B cell (primary cell): ENCODE results near the gene DCTN5. TPM values are rescaled to one million over a fixed set of nuclear protein-coding genes. Genes with fewer than 3 reads are reported as not detected.

Source experiments
- ATAC-seq: fragments of 200-7000 bp; cut with Tn5 transposase; one replicate; pipeline ENCODE4 v1.10.0; 2021; ENCODE audit warnings: low read depth, mild to moderate bottlenecking, moderate number of reproducible peaks, moderate library complexity
- CTCF ChIA-PET: fragments of 350-600 bp; sonication (Branson Sonifier 250); formaldehyde crosslinking; loops from one replicate; lab custom pipeline; 2021; ENCODE audit warnings: antibody characterized with exemption, inconsistent platforms; lab: Charles Lee
- POLR2A ChIA-PET: fragments of 350-600 bp; sonication (Branson Sonifier 250); formaldehyde crosslinking; loops from one replicate; lab custom pipeline; 2021; ENCODE audit warnings: antibody characterized with exemption; lab: Charles Lee
- DNase-seq: peaks from one replicate; pipeline ENCODE4 v3.0.0; 2013
- H2AFZ ChIP-seq: 2 replicates; pipeline ENCODE4 v1.6.1; 2012; ENCODE audit warnings: mild to moderate bottlenecking, low read depth, low read length; ENCODE audit not compliant: insufficient read depth, poor library complexity, severe bottlenecking
- H3K27ac ChIP-seq, 2 donors: 1 replicate in 1 of 2; 2 replicates in 1 of 2; pipeline ENCODE4 v1.5.1; 2012 to 2013; ENCODE audit warnings: low read length in 2 of 2, mild to moderate bottlenecking in 2 of 2, moderate library complexity in 1 of 2
- H3K27me3 ChIP-seq, 4 experiments: fragments of 200-600 bp in 1 of 4; sonication (generic) in 1 of 4; replicated peaks in 1 of 4; 1 replicate in 2 of 4; 2 replicates in 2 of 4; pipeline versions ENCODE4 v1.6.1 to v1.7.0; 2013 to 2016; ENCODE audit warnings: low read length in 3 of 4, mild to moderate bottlenecking in 2 of 4, mixed read lengths in 1 of 4, moderate library complexity in 1 of 4; ENCODE audit not compliant: insufficient read depth in 4 of 4, control insufficient read depth in 3 of 4; ENCODE audit errors: control extremely low read depth in 1 of 4
- H3K36me3 ChIP-seq, 2 experiments: replicated peaks in 1 of 2; 1 replicate in 1 of 2; 2 replicates in 1 of 2; pipeline versions ENCODE4 v1.6.1 to v1.7.1; 2013; ENCODE audit warnings: low read length in 1 of 2; ENCODE audit not compliant: insufficient read depth in 2 of 2, control insufficient read depth in 1 of 2; ENCODE audit errors: control extremely low read depth in 1 of 2, extremely low read depth in 1 of 2
- H3K4me1 ChIP-seq, 2 donors: fragments of 200-600 bp in 1 of 2; sonication (generic) in 1 of 2; 1 replicate in 1 of 2; 2 replicates in 1 of 2; pipeline versions ENCODE4 v1.5.1 to v1.6.1; 2013 to 2017; ENCODE audit warnings: low read length in 2 of 2; ENCODE audit not compliant: control insufficient read depth in 2 of 2, insufficient read depth in 2 of 2
- H3K4me2 ChIP-seq: replicated peaks from 2 replicates; pipeline ENCODE3; 2012; ENCODE audit warnings: mild to moderate bottlenecking, low read depth, low read length; ENCODE audit not compliant: poor library complexity, severe bottlenecking
- H3K4me3 ChIP-seq, 5 experiments: fragments of 200-600 bp in 1 of 5; sonication (generic) in 1 of 5; 1 replicate in 3 of 5; 2 replicates in 2 of 5; pipeline versions ENCODE4 v1.5.1 to v1.7.0; 2011 to 2016; ENCODE audit warnings: low read length in 4 of 5, mild to moderate bottlenecking in 4 of 5, low read depth in 2 of 5, control low read depth in 1 of 5, moderate library complexity in 1 of 5; ENCODE audit not compliant: insufficient read depth in 1 of 5; ENCODE audit errors: control extremely low read depth in 1 of 5, extremely low read depth in 1 of 5
- H3K79me2 ChIP-seq: fragments of 200-600 bp; sonication (generic); one replicate; pipeline ENCODE4 v1.6.0; 2016; ENCODE audit warnings: low read length; ENCODE audit not compliant: control insufficient read depth, insufficient read depth
- H3K9ac ChIP-seq: fragments of 200-600 bp; sonication (generic); 2 replicates; pipeline ENCODE4 v1.6.1; 2017; ENCODE audit warnings: mild to moderate bottlenecking, low read length, moderate library complexity
- H3K9me3 ChIP-seq, 3 donors: one replicate each; pipeline versions ENCODE4 v1.6.1 to v1.7.1; 2013; ENCODE audit warnings: low read length in 2 of 3; ENCODE audit not compliant: control insufficient read depth in 2 of 3, insufficient read depth in 1 of 3; ENCODE audit errors: control extremely low read depth in 1 of 3
- H4K20me1 ChIP-seq: 2 replicates; pipeline ENCODE4 v1.6.0; 2012; ENCODE audit warnings: mild to moderate bottlenecking, low read length; ENCODE audit not compliant: insufficient read depth, control insufficient read depth, poor library complexity, severe bottlenecking
- H3K27ac Mint-ChIP-seq: one replicate; pipeline ENCODE4 v1.8.0; 2021; ENCODE audit warnings: mixed read lengths
- H3K27me3 Mint-ChIP-seq: one replicate; pipeline ENCODE4 v1.8.0; 2021; ENCODE audit warnings: mixed read lengths
- H3K4me1 Mint-ChIP-seq: one replicate; pipeline ENCODE4 v1.8.0; 2021; ENCODE audit warnings: mixed read lengths
- H3K4me3 Mint-ChIP-seq: one replicate; pipeline ENCODE4 v1.8.0; 2021; ENCODE audit warnings: mixed read lengths
- H3K9me3 Mint-ChIP-seq: one replicate; pipeline ENCODE4 v1.8.0; 2022; ENCODE audit warnings: mixed read lengths; ENCODE audit not compliant: insufficient read depth
- CTCF ChIP-seq: fragments of 200-600 bp; IDR thresholded peaks from one replicate; pipeline ENCODE4 v1.8.0; 2022; ENCODE audit warnings: antibody characterized with exemption, mild to moderate bottlenecking
- EZH2 ChIP-seq: IDR thresholded peaks from 2 replicates; pipeline ENCODE4 v1.6.1; 2012; ENCODE audit warnings: borderline replicate concordance, low read depth, mild to moderate bottlenecking, moderate library complexity, low read length; ENCODE audit not compliant: insufficient read depth, poor library complexity, severe bottlenecking
- WGBS: methylation state at CpG from one replicate; pipeline ENCODE4 v1.1.5; 2013; ENCODE audit warnings: missing lambda C conversion rate; ENCODE audit not compliant: insufficient coverage; 5-methylcytosine and 5-hydroxymethylcytosine counted together
- intact Hi-C: fragments of 100-400 bp; cut with micrococcal nuclease; formaldehyde crosslinking; loops from one replicate; pipeline ENCODE4 v1.10.0; 2022
- polyA plus RNA-seq: library from polyadenylated mRNA; depleted of rRNA; stranded (reverse); fragments of >200 nt; gene quantifications from 2 replicates; pipeline ENCODE4 v1.2.3, GENCODE V29; 2012
- total RNA-seq, 2 donors: library from RNA; stranded (reverse); fragments of 120-200 nt in 1 of 2; gene quantifications; 1 replicate in 1 of 2; 2 replicates in 1 of 2; pipeline versions ENCODE4 v1.2.3 to v1.2.4, GENCODE V29; 2013 to 2022

The DCTN5 gene
- total and polyA plus RNA-seq, 2 donors (not counting 1 experiment from before 2014, with no cell fraction given): 22.4 to 58.3 TPM

- no peaks in the 10 kb centered on the region for H3K9me3 ChIP-seq
- Mint-ChIP-seq H3K4me3 (no peak overlapping the region), H3K4me1 (peaks cover 26% of the 10 kb centered on the region), H3K27me3 (no peaks in the 10 kb centered on the region), H3K9me3 (no peaks in the 10 kb centered on the region), H3K27ac (no peak overlapping the region)
- no peak overlapping the region for H2AFZ ChIP-seq
- ATAC-seq: peak; percentile 91
- H4K20me1 ChIP-seq: peaks cover 22% of the 10 kb centered on the region
- DNase-seq: peak; percentile 41
- POLR2A ChIA-PET: no interaction called here
- intact Hi-C loops: no loop called here
- H3K27me3 ChIP-seq: no peaks in the 10 kb centered on the region
- CTCF ChIA-PET: interaction anchor here (1.1 kb wide), 1 partner anchor 9 kb away, joined by 3 read pairs; the partner anchor contains the start of gene PLK1
- H3K4me1 ChIP-seq: peaks cover 15 to 21% of the 10 kb centered on the region in 2 donors
- peak overlapping the region; percentile 7 for H3K4me2 ChIP-seq
- WGBS: 80% methylated on average over 1 of the region's 4 CpGs
- H3K36me3 ChIP-seq: peaks cover 0 to 49% of the 10 kb centered on the region in 2 experiments
- TF ChIP-seq EZH2 (no peak), CTCF (no peak)
- H3K4me3 ChIP-seq: no peak overlapping the region
- H3K9ac ChIP-seq: no peak overlapping the region
- H3K79me2 ChIP-seq: no peaks in the 10 kb centered on the region
- no peak overlapping the region for H3K27ac ChIP-seq
Measured at GRCh38 chr16:23670137-23670776, 29.0 kb downstream of the DCTN5 start.

GRCh38 chr16:23673971-23674614 lies 32.8 kb downstream of the DCTN5 start:
- no peak overlapping the region for H3K9ac ChIP-seq
- ChIA-PET CTCF (no interaction called here), POLR2A (no interaction called here)
- H3K4me3 ChIP-seq: no peak overlapping the region
- DNase-seq (no peak), ATAC-seq (no peak)
- no peaks in the 10 kb centered on the region for H3K9me3 ChIP-seq
- peaks cover 0 to 12% of the 10 kb centered on the region in 2 experiments for H3K36me3 ChIP-seq
- H3K4me1 Mint-ChIP-seq: peaks cover 28% of the 10 kb centered on the region
- H3K4me2 ChIP-seq: no peak overlapping the region
- no peak overlapping the region for H3K27ac ChIP-seq
- WGBS: 91% methylated on average over 8 of the region's 8 CpGs
- no peaks in the 10 kb centered on the region for H3K27me3 Mint-ChIP-seq
- H3K27ac Mint-ChIP-seq: no peak overlapping the region
- no peak overlapping the region for H3K4me3 Mint-ChIP-seq
- peaks cover 8% of the 10 kb centered on the region for H3K79me2 ChIP-seq
- H2AFZ ChIP-seq: no peak overlapping the region
- H3K27me3 ChIP-seq: peaks cover 0 to 5% (median 2%) of the 10 kb centered on the region in 4 experiments
- no peak for TF ChIP-seq EZH2
- TF ChIP-seq CTCF: no peak
- peaks cover 20 to 28% of the 10 kb centered on the region in 2 donors for H3K4me1 ChIP-seq
- intact Hi-C loops: no loop called here
- H3K9me3 Mint-ChIP-seq: no peaks in the 10 kb centered on the region
- peaks cover 18% of the 10 kb centered on the region for H4K20me1 ChIP-seq
